CD14-positive monocyte (primary cell): ENCODE data around the gene ANKRD29. TPM values are rescaled to one million over a fixed set of nuclear protein-coding genes. Genes with fewer than 3 reads are reported as not detected.

Experiments
- DNase-seq, 3 donors: peaks; one replicate each; pipeline ENCODE4 v3.0.0-alpha.2; 2011 to 2022
- H2AFZ ChIP-seq: 2 replicates; pipeline ENCODE4 v1.6.0; 2012; ENCODE audit warnings: mild to moderate bottlenecking, low read depth, low read length, inconsistent platforms; ENCODE audit not compliant: insufficient read depth, poor library complexity, severe bottlenecking
- H3K27ac ChIP-seq, 2 donors: 1 replicate in 1 of 2; 2 replicates in 1 of 2; pipeline ENCODE4 v1.5.1; 2012 to 2013; ENCODE audit warnings: low read length in 2 of 2, control low read depth in 1 of 2, inconsistent platforms in 1 of 2, low read depth in 1 of 2, mild to moderate bottlenecking in 1 of 2
- H3K27me3 ChIP-seq, 2 donors: one replicate each; pipeline versions ENCODE4 v1.6.0 to v1.6.1; 2011 to 2013; ENCODE audit warnings: low read length in 2 of 2; ENCODE audit not compliant: control insufficient read depth in 2 of 2, insufficient read depth in 2 of 2
- H3K36me3 ChIP-seq, 2 donors: replicated peaks in 1 of 2; 1 replicate in 1 of 2; 2 replicates in 1 of 2; pipeline versions ENCODE4 v1.5.1 to v1.6.1; 2012 to 2013; ENCODE audit warnings: low read length in 2 of 2, control low read depth in 1 of 2, inconsistent platforms in 1 of 2, mild to moderate bottlenecking in 1 of 2; ENCODE audit not compliant: insufficient read depth in 2 of 2, control insufficient read depth in 1 of 2
- H3K4me1 ChIP-seq, 2 donors: 1 replicate in 1 of 2; 2 replicates in 1 of 2; pipeline versions ENCODE4 v1.5.1 to v1.6.1; 2012 to 2013; ENCODE audit warnings: low read length in 2 of 2, control low read depth in 1 of 2, inconsistent platforms in 1 of 2, mild to moderate bottlenecking in 1 of 2, moderate library complexity in 1 of 2; ENCODE audit not compliant: insufficient read depth in 2 of 2, control insufficient read depth in 1 of 2
- H3K4me2 ChIP-seq: replicated peaks from 2 replicates; pipeline ENCODE3; 2012; ENCODE audit warnings: low read length, moderate library complexity, mild to moderate bottlenecking; ENCODE audit not compliant: poor library complexity, severe bottlenecking; ENCODE audit errors: extremely low read depth
- H3K4me3 ChIP-seq, 3 experiments: fragments of 200-600 bp in 1 of 3; sonication (generic) in 1 of 3; replicated peaks in 1 of 3; 1 replicate in 2 of 3; 2 replicates in 1 of 3; pipeline ENCODE4 v1.5.1; 2011 to 2013; ENCODE audit warnings: low read length in 3 of 3, mild to moderate bottlenecking in 3 of 3, control low read depth in 2 of 3, low read depth in 2 of 3, inconsistent platforms in 1 of 3, moderate library complexity in 1 of 3
- H3K79me2 ChIP-seq: 2 replicates; pipeline ENCODE4 v1.6.0; 2012; ENCODE audit warnings: mild to moderate bottlenecking, control low read depth, inconsistent platforms, low read length, moderate library complexity; ENCODE audit not compliant: insufficient read depth
- H3K9ac ChIP-seq: 2 replicates; pipeline ENCODE4 v1.6.0; 2017; ENCODE audit warnings: low read length, mild to moderate bottlenecking; ENCODE audit not compliant: insufficient read depth, poor library complexity, severe bottlenecking
- H3K9me3 ChIP-seq, 2 donors: replicated peaks in 1 of 2; 1 replicate in 1 of 2; 2 replicates in 1 of 2; pipeline versions ENCODE4 v1.5.1 to v1.6.1; 2012 to 2013; ENCODE audit warnings: low read length in 2 of 2, control low read depth in 1 of 2; ENCODE audit not compliant: control insufficient read depth in 1 of 2, insufficient read depth in 1 of 2
- H4K20me1 ChIP-seq: 2 replicates; pipeline ENCODE4 v1.6.0; 2012; ENCODE audit warnings: mild to moderate bottlenecking, low read length, control low read depth, moderate library complexity; ENCODE audit not compliant: insufficient read depth
- H3K27ac Mint-ChIP-seq, 7 donors: one replicate each; pipeline ENCODE4 v1.8.0; 2020; ENCODE audit warnings: mild to moderate bottlenecking in 7 of 7, mixed read lengths in 7 of 7, moderate library complexity in 6 of 7, inconsistent platforms in 2 of 7
- H3K27me3 Mint-ChIP-seq, 3 donors: one replicate each; pipeline ENCODE4 v1.8.0; 2021 to 2022; ENCODE audit warnings: low read depth in 3 of 3, mild to moderate bottlenecking in 3 of 3, mixed read lengths in 3 of 3, moderate library complexity in 3 of 3, inconsistent platforms in 1 of 3
- H3K36me3 Mint-ChIP-seq, 2 donors: one replicate each; pipeline ENCODE4 v1.8.0; 2020; ENCODE audit warnings: mixed read lengths in 2 of 2, inconsistent platforms in 1 of 2, mild to moderate bottlenecking in 1 of 2
- H3K4me1 Mint-ChIP-seq: one replicate; pipeline ENCODE4 v1.8.0; 2020; ENCODE audit warnings: mild to moderate bottlenecking, mixed read lengths
- H3K4me3 Mint-ChIP-seq, 2 donors: one replicate each; pipeline ENCODE4 v1.8.0; 2020; ENCODE audit warnings: mild to moderate bottlenecking in 2 of 2, mixed read lengths in 2 of 2, moderate library complexity in 1 of 2
- H3K9me3 Mint-ChIP-seq, 7 donors: one replicate each; pipeline ENCODE4 v1.8.0; 2020 to 2022; ENCODE audit warnings: mixed read lengths in 7 of 7, mild to moderate bottlenecking in 6 of 7, moderate library complexity in 6 of 7, inconsistent platforms in 2 of 7
- WGBS: methylation state at CpG from one replicate; pipeline ENCODE4 v1.1.5; 2013; ENCODE audit warnings: missing lambda C conversion rate; ENCODE audit not compliant: insufficient coverage; 5-methylcytosine and 5-hydroxymethylcytosine counted together
- intact Hi-C, 2 donors: fragments of 100-400 bp; cut with micrococcal nuclease; formaldehyde crosslinking; loops; one replicate each; pipeline versions ENCODE4 v1.15.0 to v1.15.1; 2023
- polyA plus RNA-seq, 3 donors: library from polyadenylated mRNA; depleted of rRNA in 1 of 3; unstranded in 2 of 3; stranded (reverse) in 1 of 3; fragments of 300-500 nt in 2 of 3; fragments of >200 nt in 1 of 3; fragmentation: Illumina TruSeq in 2 of 3; gene quantifications; 1 replicate in 2 of 3; 2 replicates in 1 of 3; pipeline ENCODE4 v1.2.3, GENCODE V29; 2012 to 2021
- TF ChIP-seq, protein P1 (sequence below): fragments of 200-600 bp; IDR thresholded peaks from one replicate; pipeline ENCODE4 v1.8.0; 2022; ENCODE audit warnings: antibody characterized with exemption, mild to moderate bottlenecking

The ANKRD29 gene
- polyA plus RNA-seq, 3 donors, result 0.03 to 0.11 TPM; not detected in 1

DNA sequence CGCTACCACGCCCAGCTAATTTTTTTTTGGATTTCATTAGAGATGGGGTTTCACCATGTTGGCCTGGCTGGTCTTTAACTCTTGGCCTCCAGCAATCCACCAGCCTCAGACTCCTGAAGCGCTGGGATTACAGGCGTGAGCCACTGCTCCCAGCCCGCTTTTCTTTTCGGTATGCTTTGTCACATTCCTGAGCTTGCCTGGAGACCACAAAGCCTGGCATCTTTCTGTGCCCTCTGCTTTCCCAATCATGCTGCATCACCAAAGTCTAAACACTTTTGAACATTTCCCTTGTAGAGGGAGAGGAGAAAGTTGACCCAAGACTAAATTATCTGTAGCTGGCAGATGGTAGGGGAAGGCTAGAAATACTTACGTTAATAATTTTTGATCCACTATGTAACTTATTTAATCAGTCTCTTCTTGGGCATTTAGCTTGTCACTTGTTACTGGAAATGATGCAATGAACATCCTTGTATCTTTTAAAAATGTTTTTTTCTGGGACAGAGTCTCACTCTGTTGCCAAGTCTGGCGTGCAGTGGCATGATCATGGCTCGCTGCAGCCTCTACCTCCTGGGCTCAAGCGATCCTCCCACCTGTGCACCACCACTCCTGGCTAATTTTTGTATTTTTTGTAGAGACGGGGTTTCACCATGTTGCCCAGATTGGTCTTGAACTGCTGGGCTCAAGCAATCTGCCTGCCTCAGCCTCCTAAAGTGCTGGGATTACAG is 73.7 kb downstream of the ANKRD29 start:
- Histone ChIP-seq H3K9me3 (no peaks in the 10 kb centered on the region), H4K20me1 (peaks cover 12% of the 10 kb centered on the region), H3K27me3 (no peaks in the 10 kb centered on the region), H3K79me2 (peaks cover 21% of the 10 kb centered on the region), H3K36me3 (no peaks in the 10 kb centered on the region), H3K4me2 (no peak overlapping the region), H3K4me3 (no peak overlapping the region), H2AFZ (no peak overlapping the region), H3K4me1 (peaks cover 34 to 43% of the 10 kb centered on the region in 2 donors), H3K27ac (no peak overlapping the region), H3K9ac (no peak overlapping the region)
- 90% methylated on average over 5 of the region's 11 CpGs for WGBS
- peaks cover 2 to 8% (median 2%) of the 10 kb centered on the region in 3 donors for H3K27me3 Mint-ChIP-seq
- TF ChIP-seq, protein P1, sequence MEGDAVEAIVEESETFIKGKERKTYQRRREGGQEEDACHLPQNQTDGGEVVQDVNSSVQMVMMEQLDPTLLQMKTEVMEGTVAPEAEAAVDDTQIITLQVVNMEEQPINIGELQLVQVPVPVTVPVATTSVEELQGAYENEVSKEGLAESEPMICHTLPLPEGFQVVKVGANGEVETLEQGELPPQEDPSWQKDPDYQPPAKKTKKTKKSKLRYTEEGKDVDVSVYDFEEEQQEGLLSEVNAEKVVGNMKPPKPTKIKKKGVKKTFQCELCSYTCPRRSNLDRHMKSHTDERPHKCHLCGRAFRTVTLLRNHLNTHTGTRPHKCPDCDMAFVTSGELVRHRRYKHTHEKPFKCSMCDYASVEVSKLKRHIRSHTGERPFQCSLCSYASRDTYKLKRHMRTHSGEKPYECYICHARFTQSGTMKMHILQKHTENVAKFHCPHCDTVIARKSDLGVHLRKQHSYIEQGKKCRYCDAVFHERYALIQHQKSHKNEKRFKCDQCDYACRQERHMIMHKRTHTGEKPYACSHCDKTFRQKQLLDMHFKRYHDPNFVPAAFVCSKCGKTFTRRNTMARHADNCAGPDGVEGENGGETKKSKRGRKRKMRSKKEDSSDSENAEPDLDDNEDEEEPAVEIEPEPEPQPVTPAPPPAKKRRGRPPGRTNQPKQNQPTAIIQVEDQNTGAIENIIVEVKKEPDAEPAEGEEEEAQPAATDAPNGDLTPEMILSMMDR, result no peak
- peaks cover 1% of the 10 kb centered on the region in 2 donors for H3K36me3 Mint-ChIP-seq
- H3K4me1 Mint-ChIP-seq, result peaks cover 39% of the 10 kb centered on the region
- no peak overlapping the region for H3K4me3 Mint-ChIP-seq
- H3K27ac Mint-ChIP-seq, result peak overlapping the region in 1 of 7 donors; percentile 13
- H3K9me3 Mint-ChIP-seq, result peaks cover 0 to 4% (median 0%) of the 10 kb centered on the region in 7 donors
- DNase-seq, result no peak
- intact Hi-C loops, result loop anchor here (5.0 to 10.0 kb wide), 3 partner anchors 72 to 354 kb away; partner anchors contain the start of gene RIOK3 (in 1 of the 2)

DNA sequence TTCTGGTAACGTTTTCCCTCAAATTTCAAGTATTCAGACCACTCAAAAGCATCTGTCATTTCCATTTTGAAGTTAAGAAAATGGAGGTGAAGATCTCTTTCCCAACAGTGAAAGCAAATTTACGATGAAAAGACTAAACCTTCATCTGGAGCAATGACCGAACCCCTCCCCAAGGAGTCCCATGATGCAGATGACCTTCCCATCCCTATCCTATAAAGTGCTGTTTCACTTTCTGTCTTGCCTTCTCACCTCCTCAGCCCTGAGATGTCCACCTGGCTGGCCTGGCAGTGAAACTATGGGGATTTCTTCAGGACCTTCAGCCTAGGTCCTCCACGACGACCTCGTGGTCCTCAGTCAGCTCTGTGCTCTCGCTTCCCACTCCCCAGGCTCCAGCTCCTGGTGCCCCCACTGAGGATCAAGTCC is 75.5 kb downstream of the ANKRD29 start:
- TF ChIP-seq, protein P1, result peak; percentile 66
- peak; percentile 13 to 24 (median 20) for DNase-seq
- peaks cover 39% of the 10 kb centered on the region for H3K79me2 ChIP-seq

More for the DNA sequence above, 75.5 kb downstream of the ANKRD29 start:
- WGBS, result 57% methylated on average over 5 of the region's 7 CpGs
- H3K9me3 ChIP-seq, result no peaks in the 10 kb centered on the region
- peaks cover 28 to 32% of the 10 kb centered on the region in 2 donors for H3K4me1 ChIP-seq
- H4K20me1 ChIP-seq, result peaks cover 29% of the 10 kb centered on the region
- H2AFZ ChIP-seq, result peak overlapping the region; percentile 90
- H3K9me3 Mint-ChIP-seq, result no peaks in the 10 kb centered on the region
- H3K4me3 ChIP-seq, result peak overlapping the region in 2 of 3 experiments; percentile 19 to 94
- H3K27me3 Mint-ChIP-seq, result peaks cover 2 to 8% (median 2%) of the 10 kb centered on the region in 3 donors
- H3K27ac ChIP-seq, result peak overlapping the region in 1 of 2 donors; percentile 100
- intact Hi-C loops, result loop anchor here (2.0 to 10.0 kb wide), 4 partner anchors 70 to 352 kb away; partner anchors contain the start of genes RIOK3 (in 1 of the 2) and RMC1 (in 1 of the 2)
- no peaks in the 10 kb centered on the region for H3K36me3 ChIP-seq
- H3K27me3 ChIP-seq, result no peaks in the 10 kb centered on the region
- H3K36me3 Mint-ChIP-seq, result peaks cover 1 to 12% of the 10 kb centered on the region in 2 donors
- H3K4me1 Mint-ChIP-seq, result peaks cover 37% of the 10 kb centered on the region
- H3K4me3 Mint-ChIP-seq, result peak overlapping the region; percentile 80 to 93
- peak overlapping the region; percentile 78 for H3K4me2 ChIP-seq
- peak overlapping the region; percentile 100 for H3K9ac ChIP-seq
- H3K27ac Mint-ChIP-seq, result peak overlapping the region in 6 of 7 donors; percentile 64 to 99 (median 86)
